Esophagus squamous epithelium (tissue), 5 donors: ENCODE data around the gene MAMDC2. TPM values are rescaled to one million over a fixed set of nuclear protein-coding genes. Genes with fewer than 3 reads are reported as not detected.

Experiments
- DNase-seq: peaks from one replicate; lab custom pipeline; 2025; lab: John Stamatoyannopoulos, UW
- H3K27ac ChIP-seq, 4 donors: fragments of 200-600 bp; sonication (generic); one replicate each; pipeline ENCODE4 v1.5.1; 2016 to 2019; ENCODE audit warnings: mild to moderate bottlenecking in 1 of 4
- H3K27me3 ChIP-seq, 4 donors: fragments of 200-600 bp; sonication (generic); 1 replicate in 3 of 4; 2 replicates in 1 of 4; pipeline versions ENCODE4 v1.5.1 to v1.6.0; 2017 to 2021; ENCODE audit warnings: antibody characterized with exemption in 1 of 4
- H3K36me3 ChIP-seq, 3 donors: fragments of 200-600 bp; sonication (generic); one replicate each; pipeline ENCODE4 v1.5.1; 2016 to 2019
- H3K4me1 ChIP-seq, 3 donors: fragments of 200-600 bp; sonication (generic); one replicate each; pipeline ENCODE4 v1.5.1; 2017 to 2019
- H3K4me3 ChIP-seq, 4 donors: fragments of 200-600 bp; sonication (generic); 1 replicate in 3 of 4; 2 replicates in 1 of 4; pipeline ENCODE4 v1.5.1; 2016 to 2019; ENCODE audit warnings: mild to moderate bottlenecking in 2 of 4, moderate library complexity in 1 of 4
- H3K9me3 ChIP-seq, 3 donors: fragments of 200-600 bp; sonication (generic); one replicate each; pipeline ENCODE4 v1.5.1; 2016 to 2019
- POLR2A ChIP-seq, 4 donors: fragments of 450-650 bp; IDR thresholded peaks; one replicate each; pipeline ENCODE4 v1.6.1; 2017; ENCODE audit warnings: antibody characterized with exemption in 4 of 4, mild to moderate bottlenecking in 4 of 4, moderate library complexity in 3 of 4
- WGBS, 2 donors: methylation state at CpG; one replicate each; pipeline ENCODE4 v1.1.5; 2018; 5-methylcytosine and 5-hydroxymethylcytosine counted together
- intact Hi-C: fragments of 100-400 bp; cut with DNase I; formaldehyde crosslinking; loops from one replicate; pipeline ENCODE4 v1.15.0; 2022
- total RNA-seq, 4 donors: library from RNA; depleted of rRNA; stranded (reverse); fragments of >200 nt; gene quantifications; one replicate each; pipeline ENCODE4 v1.1.0, GENCODE V29; 2016
- TF ChIP-seq, protein P1 (sequence below), 6 experiments: fragments of 450-650 bp in 4 of 6; fragments of 200-600 bp in 2 of 6; sonication (generic) in 2 of 6; IDR thresholded peaks; one replicate each; pipeline ENCODE4 v1.5.1; 2016 to 2019; ENCODE audit warnings: antibody characterized with exemption in 6 of 6, mild to moderate bottlenecking in 4 of 6, moderate library complexity in 4 of 6
- donor health status: DM: yes; HTN: yes; CAD: no.

MAMDC2 gene
- total RNA-seq, 4 donors from 2014 or later: 1.9 to 58.4 (median 11.3) TPM

DNA sequence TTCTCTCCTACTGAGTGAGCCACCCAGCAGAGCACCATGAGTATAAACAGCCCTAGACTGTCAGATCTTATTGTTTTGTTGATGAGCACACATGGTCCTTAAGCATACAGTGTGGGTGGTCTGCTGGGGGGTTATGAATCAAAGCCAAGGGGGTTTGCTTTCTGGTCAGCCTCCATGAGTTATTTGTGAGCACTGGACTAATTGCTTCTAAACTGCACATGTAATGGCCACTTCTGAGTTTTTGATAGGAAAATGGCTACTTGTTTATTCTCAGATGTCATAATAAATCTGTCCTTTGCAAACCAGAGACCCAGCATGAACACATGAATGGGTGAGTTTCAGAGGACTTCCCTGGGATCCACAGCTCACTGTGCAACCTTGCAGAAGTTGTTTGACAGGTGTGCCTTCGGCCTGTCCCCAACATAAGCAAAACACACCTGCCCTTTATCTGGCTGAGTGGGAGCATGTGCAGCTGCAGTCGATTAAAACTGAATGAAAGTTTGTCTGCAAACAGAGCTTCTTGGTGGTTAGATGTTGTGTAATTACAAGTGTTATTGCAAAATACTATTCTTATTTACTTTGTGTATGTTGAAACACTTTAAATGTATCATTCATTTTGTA, 35.9 kb downstream of the MAMDC2 start:
- intact Hi-C loops: no loop called here
- Histone ChIP-seq H3K4me1 (peaks cover 20 to 66% (median 35%) of the 10 kb centered on the region in 3 donors), H3K27me3 (no peaks in the 10 kb centered on the region), H3K9me3 (no peaks in the 10 kb centered on the region), H3K4me3 (no peak overlapping the region), H3K27ac (peak overlapping the region; percentile 10 to 87 (median 85)), H3K36me3 (no peaks in the 10 kb centered on the region)
- WGBS, 2 donors: 11 to 41% methylated on average over 2 of the region's 2 CpGs
- DNase-seq: no peak
- TF ChIP-seq POLR2A (IDR thresholded peaks at IDR 0.05): no peak
- TF ChIP-seq, protein P1, sequence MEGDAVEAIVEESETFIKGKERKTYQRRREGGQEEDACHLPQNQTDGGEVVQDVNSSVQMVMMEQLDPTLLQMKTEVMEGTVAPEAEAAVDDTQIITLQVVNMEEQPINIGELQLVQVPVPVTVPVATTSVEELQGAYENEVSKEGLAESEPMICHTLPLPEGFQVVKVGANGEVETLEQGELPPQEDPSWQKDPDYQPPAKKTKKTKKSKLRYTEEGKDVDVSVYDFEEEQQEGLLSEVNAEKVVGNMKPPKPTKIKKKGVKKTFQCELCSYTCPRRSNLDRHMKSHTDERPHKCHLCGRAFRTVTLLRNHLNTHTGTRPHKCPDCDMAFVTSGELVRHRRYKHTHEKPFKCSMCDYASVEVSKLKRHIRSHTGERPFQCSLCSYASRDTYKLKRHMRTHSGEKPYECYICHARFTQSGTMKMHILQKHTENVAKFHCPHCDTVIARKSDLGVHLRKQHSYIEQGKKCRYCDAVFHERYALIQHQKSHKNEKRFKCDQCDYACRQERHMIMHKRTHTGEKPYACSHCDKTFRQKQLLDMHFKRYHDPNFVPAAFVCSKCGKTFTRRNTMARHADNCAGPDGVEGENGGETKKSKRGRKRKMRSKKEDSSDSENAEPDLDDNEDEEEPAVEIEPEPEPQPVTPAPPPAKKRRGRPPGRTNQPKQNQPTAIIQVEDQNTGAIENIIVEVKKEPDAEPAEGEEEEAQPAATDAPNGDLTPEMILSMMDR (IDR thresholded peaks at IDR 0.05): no peak

GRCh38 chr9:70080481-70081119, 37.0 kb downstream of the MAMDC2 start:
- WGBS, 2 donors: 8 to 16% methylated on average over 5 of the region's 5 CpGs
- Histone ChIP-seq H3K27ac (peak overlapping the region; percentile 27 to 87 (median 85)), H3K4me1 (peaks cover 20 to 55% (median 28%) of the 10 kb centered on the region in 3 donors), H3K27me3 (no peaks in the 10 kb centered on the region), H3K9me3 (no peaks in the 10 kb centered on the region), H3K4me3 (no peak overlapping the region), H3K36me3 (no peaks in the 10 kb centered on the region)
- no peak for DNase-seq
- intact Hi-C loops: no loop called here
- TF ChIP-seq, protein P1 (IDR thresholded peaks at IDR 0.05): no peak
- TF ChIP-seq POLR2A (IDR thresholded peaks at IDR 0.05): no peak

- intact Hi-C loops: no loop called here
- H3K4me3 ChIP-seq: no peak overlapping the region
- H3K27ac ChIP-seq: peak overlapping the region; percentile 27 to 87 (median 85)
- 7 to 29% methylated on average over 1 of the region's 1 CpG for WGBS, 2 donors
- H3K36me3 ChIP-seq: no peaks in the 10 kb centered on the region
- H3K4me1 ChIP-seq: peaks cover 20 to 50% (median 23%) of the 10 kb centered on the region in 3 donors
- H3K9me3 ChIP-seq: no peaks in the 10 kb centered on the region
- no peak for TF ChIP-seq POLR2A (IDR thresholded peaks at IDR 0.05)
- TF ChIP-seq, protein P1 (IDR thresholded peaks at IDR 0.05): no peak
- no peaks in the 10 kb centered on the region for H3K27me3 ChIP-seq
- DNase-seq: no peak
Observed at GRCh38 chr9:70081120-70081495, 37.5 kb downstream of the MAMDC2 start.

- DNase-seq: no peak
- peaks cover 19 to 35% (median 20%) of the 10 kb centered on the region in 3 donors for H3K4me1 ChIP-seq
Observed at GRCh38 chr9:70083429-70083828, 39.8 kb downstream of the MAMDC2 start.

More at GRCh38 chr9:70083429-70083828, 39.8 kb downstream of the MAMDC2 start:
- TF ChIP-seq, protein P1 (IDR thresholded peaks at IDR 0.05): no peak
- TF ChIP-seq POLR2A (IDR thresholded peaks at IDR 0.05): no peak
- intact Hi-C loops: no loop called here
- Histone ChIP-seq H3K36me3 (no peaks in the 10 kb centered on the region), H3K4me3 (no peak overlapping the region), H3K9me3 (no peaks in the 10 kb centered on the region), H3K27me3 (no peaks in the 10 kb centered on the region), H3K27ac (peak overlapping the region in 2 of 4 donors; percentile 26 to 83)
- WGBS, 2 donors: 19 to 27% methylated on average over 1 of the region's 1 CpG
